GM18519 (cell line): ENCODE results near the gene MCTP2.

ENCODE experiments used
- ATAC-seq: cut with Tn5 transposase; IDR thresholded peaks from one replicate; pipeline ENCODE4 v1.9.1; 2021; ENCODE audit warnings: mild to moderate bottlenecking, moderate library complexity; ENCODE audit not compliant: unreplicated experiment, low FRiP score

The MCTP2 gene, protein sequence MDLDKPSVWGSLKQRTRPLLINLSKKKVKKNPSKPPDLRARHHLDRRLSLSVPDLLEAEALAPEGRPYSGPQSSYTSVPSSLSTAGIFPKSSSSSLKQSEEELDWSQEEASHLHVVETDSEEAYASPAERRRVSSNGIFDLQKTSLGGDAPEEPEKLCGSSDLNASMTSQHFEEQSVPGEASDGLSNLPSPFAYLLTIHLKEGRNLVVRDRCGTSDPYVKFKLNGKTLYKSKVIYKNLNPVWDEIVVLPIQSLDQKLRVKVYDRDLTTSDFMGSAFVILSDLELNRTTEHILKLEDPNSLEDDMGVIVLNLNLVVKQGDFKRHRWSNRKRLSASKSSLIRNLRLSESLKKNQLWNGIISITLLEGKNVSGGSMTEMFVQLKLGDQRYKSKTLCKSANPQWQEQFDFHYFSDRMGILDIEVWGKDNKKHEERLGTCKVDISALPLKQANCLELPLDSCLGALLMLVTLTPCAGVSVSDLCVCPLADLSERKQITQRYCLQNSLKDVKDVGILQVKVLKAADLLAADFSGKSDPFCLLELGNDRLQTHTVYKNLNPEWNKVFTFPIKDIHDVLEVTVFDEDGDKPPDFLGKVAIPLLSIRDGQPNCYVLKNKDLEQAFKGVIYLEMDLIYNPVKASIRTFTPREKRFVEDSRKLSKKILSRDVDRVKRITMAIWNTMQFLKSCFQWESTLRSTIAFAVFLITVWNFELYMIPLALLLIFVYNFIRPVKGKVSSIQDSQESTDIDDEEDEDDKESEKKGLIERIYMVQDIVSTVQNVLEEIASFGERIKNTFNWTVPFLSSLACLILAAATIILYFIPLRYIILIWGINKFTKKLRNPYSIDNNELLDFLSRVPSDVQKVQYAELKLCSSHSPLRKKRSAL

DNA sequence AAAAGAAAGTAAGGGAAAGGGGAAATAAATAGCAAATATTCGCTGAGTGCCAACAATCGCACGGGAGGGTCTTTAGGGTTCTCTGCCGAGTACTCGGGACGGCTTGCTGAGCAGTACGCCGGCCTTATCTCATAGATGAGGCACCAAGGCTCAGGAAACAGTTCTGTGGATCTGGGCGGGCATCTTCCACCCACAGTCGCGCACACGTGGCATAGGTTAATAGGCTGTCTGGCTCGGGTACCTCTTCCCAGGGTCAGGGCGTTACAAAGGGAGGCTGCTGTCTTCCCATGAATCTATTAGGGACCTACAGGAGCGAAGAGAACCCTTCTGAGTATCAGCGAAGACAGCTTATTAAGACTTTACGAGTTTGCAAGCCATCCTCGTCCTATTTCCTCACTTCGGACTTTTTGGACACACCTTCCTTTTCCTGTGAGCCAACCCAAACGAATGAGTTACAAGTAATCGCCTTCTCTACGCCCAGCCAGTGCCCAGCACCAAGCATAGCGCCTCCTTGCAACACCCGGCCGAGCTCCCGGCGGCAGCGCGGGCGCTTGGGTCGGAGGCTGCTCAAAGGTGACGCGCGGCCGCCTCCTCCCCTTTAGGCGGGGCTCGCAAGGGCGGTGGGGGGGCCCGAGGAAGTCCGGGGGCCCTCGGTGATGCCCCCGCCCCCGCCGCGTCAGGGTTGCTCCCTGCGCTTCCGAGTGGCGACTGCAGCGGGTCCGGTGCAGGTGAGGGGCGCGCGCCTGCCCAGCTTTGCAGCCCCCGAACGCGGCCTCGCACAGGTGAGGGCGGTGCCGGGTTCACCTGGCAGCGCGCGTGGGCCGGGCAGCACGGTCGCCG is at the start of gene MCTP2:
Gene MCTP2 (plus strand): TSS at position 679 of the 840 bp plus-strand sequence. CDS start 66,705 bp downstream, outside the sequence.
- ATAC-seq, result peak; percentile 36

- no peak for ATAC-seq
Measured at GRCh38 chr15:94182883-94183282, 48.5 kb upstream of the MCTP2 start.

DNA sequence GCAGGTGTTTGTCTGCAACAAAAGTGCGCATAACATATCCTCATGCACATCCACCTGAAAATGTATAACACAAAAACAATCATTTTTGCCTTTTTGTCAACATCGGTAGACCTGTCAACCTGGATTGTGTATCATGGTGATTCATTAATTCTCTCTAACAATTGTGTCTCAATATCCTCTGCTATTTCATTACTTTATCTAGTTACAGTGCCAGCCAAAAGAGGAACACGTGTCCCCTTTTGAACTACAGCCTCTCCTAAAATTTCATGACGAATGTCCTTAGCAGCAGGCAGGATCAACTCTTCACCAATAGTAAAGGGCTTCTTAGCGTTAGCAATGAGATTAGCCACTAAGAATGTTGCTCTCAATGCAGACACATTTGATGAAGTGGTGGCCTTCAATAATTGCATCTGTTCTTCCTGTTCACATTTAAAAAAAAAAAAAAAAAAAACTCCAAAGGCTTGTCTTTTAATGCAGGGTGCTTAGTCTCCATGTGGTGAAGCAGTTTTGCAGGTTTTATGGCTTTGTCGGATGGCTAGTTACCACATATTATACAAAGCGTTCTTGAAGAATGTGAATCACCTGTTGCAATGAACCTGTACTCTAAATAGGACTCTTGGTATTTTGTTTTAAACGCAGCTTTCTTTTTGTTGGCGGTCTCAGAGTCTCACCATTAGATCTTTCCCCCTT is 45.7 kb upstream of the MCTP2 start:
- ATAC-seq, result no peak

- ATAC-seq, result no peak
Measured at GRCh38 chr15:94186770-94187331, 44.5 kb upstream of the MCTP2 start.

DNA sequence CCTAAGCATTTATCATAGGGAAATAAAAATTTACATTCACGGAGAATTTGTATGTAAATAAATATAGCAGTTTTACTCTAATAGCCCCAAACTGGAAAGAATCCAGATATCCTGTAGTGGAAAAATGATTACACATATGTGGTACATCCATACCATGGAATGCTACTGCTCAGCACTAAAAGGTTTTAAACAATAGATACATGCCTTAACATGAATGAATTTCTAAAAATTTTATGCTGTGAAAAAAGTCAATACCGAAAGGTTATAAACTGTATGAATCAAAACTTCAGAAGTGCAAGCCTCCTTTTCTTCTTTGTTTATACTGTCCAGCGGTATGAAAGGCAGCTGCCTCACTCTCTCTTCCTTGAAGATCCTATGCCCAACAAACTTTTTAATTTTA is 37.5 kb upstream of the MCTP2 start:
- ATAC-seq, result no peak

DNA sequence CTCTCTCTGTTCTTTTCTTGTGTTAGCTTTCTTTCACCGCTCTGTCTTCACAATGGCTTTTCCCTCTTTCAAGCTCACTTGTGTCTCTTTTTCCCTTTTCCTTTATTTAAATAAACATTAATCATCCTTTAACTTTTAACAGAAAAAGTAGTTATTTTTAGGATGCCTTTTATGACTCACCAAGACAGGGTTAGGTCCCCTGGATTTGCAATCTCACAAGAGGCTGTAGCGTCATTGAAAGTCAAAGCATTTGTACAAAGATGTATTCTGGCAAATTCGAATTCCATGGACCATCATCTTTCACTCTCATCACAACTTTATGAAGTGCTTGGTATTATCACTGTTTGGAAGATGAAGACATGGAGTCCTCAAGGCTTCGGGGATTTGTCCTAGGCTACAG is 34.8 kb upstream of the MCTP2 start:
- ATAC-seq, result no peak

- ATAC-seq, result no peak
Measured at GRCh38 chr15:94198633-94199032, 32.7 kb upstream of the MCTP2 start.

DNA sequence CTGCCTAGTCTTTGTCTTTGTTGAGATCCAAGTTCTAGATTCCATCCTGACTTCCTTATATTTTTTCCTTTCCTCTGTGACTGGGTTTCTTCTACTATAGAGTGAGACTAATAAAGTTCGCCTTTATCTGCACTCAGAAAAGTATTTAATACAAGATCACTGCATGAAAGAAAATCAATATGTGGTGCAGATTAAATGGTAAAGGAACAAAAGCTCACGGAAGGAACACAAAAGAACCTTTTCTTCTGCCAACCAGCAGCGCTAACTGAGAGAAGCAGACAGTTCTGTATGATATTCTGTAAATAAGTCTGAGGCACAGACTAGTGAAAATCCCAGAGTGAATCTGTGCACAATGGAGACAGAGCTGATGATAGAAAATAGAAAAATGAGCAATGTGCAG is 31.6 kb upstream of the MCTP2 start:
- no peak for ATAC-seq

DNA sequence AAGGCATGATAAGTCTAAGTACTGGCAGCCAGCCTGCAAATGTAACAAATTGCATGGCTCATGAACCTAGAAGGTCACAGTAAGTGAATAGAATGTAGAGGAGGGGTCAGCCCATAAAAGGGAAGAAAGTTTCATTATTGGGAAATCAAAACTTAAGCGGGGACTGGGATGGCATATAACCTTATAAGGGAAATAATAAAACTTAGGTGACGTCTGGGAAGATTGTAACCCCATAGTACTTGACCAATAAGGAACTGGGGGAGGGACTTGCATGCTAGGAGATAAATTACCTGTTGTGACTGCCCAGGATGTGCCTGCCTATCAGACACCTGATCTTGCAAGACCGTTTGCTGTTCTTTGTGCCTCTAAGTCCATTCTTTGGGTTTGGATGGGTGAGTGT is 28.1 kb upstream of the MCTP2 start:
- ATAC-seq, result no peak

DNA sequence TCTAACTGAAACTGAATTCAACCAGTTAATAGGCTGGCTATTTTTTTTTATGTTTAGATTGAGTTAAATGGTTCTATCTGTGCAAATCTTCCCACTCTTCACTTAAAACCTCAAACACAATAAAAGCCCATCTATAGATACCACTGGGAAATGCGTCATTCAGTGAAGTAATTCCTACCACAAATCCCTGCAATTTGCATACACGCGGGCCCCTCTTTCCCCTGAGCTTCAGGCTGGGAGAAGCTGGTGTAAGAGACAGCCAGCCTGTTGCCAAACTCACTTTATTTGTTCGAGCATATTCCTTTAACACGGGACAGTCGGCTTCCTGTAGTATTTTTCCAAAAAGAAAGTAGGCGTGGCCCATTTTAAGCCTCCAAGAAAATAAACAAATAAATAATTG is 26.0 kb upstream of the MCTP2 start:
- no peak for ATAC-seq

- ATAC-seq, result no peak
Measured at GRCh38 chr15:94206463-94207167, 24.7 kb upstream of the MCTP2 start.

DNA sequence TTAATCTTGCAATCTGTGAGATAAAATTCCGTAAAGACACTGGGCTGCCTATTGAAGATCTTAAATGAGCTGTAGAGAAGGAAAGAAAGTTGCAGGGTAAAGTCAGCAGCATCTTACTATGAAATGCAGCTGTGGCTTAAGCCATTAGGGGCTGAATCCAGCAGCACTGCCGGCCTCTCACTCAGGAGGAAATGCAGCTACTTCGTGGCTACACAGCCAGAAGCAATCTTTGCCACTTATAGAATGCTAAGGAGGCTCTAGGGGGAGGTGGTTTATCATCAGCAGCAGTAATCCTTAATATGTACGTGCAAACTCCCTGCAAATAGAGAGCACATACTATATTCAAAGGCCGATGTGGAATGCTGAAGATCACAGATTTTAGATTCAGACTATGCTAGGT is 19.1 kb upstream of the MCTP2 start:
- no peak for ATAC-seq

DNA sequence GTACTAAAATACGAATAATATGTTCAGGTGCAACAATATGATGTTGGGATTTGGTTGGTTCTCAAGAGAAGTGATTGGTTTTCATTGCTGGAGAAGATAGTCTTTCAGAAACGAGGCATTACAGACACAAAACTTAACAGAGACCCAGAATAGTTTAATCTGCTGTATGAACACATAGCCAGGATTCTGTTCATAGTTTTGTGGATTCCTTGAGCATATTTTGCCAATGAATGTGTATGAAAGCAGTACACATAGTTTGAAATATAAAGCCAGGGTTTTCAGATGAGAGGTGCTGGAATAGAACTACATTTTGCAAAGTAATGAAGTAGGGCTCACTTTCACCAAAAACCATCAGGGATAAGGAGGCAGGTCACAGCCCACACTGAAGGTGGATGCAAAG is 5.7 kb upstream of the MCTP2 start:
- ATAC-seq, result no peak

DNA sequence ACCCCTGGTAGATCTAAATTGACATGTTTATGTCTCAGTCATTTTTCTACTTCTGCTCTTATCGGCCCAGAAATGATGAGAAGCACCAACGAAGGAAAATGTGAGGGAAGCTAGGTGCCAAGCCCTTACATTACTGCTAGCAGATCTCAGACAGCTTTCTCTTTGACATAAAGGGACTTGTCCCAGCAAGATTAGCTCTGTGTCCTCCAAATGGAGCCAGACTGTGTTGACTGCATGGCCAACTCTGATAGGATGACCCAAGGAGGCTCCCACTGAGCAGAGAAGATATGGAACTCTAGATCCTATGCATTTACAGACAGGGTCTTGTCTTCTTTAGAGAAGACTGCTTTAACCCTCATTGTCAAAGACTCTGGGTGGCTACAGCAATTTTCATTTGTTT is 2.8 kb upstream of the MCTP2 start:
- ATAC-seq, result no peak

GRCh38 chr15:94229591-94230369 is 1.6 kb upstream of the MCTP2 start:
- ATAC-seq, result peak; percentile 68

GRCh38 chr15:94230431-94230882 is 904 bp upstream of the MCTP2 start:
- ATAC-seq, result no peak

- no peak for ATAC-seq
Measured at GRCh38 chr15:94231723-94232468, 535 bp downstream of the MCTP2 start.

GRCh38 chr15:94233441-94233840 is 2.1 kb downstream of the MCTP2 start:
- no peak for ATAC-seq
